Endodermal cell (in vitro differentiated cells): ENCODE data around the gene DYNLRB1. TPM values are rescaled to one million over a fixed set of nuclear protein-coding genes. Genes with fewer than 3 reads are reported as not detected.

Experiments
- DNase-seq: peaks from one replicate; pipeline ENCODE4 v3.0.0-alpha.2; 2017
- H3K27ac ChIP-seq: 2 replicates; pipeline ENCODE4 v1.5.1; 2013; ENCODE audit warnings: mild to moderate bottlenecking, low read depth, low read length, moderate library complexity
- H3K27me3 ChIP-seq: 2 replicates; pipeline ENCODE4 v1.6.1; 2013; ENCODE audit warnings: mild to moderate bottlenecking, low read length, moderate library complexity; ENCODE audit not compliant: insufficient read depth, control insufficient read depth, poor library complexity, severe bottlenecking
- H3K36me3 ChIP-seq: 2 replicates; pipeline ENCODE4 v1.7.0; 2013; ENCODE audit warnings: mild to moderate bottlenecking, low read length, moderate library complexity; ENCODE audit not compliant: control insufficient read depth, insufficient read depth
- H3K4me1 ChIP-seq: one replicate; pipeline ENCODE4 v1.7.0; 2013; ENCODE audit warnings: low read length; ENCODE audit not compliant: control insufficient read depth, insufficient read depth
- H3K4me3 ChIP-seq: 2 replicates; pipeline ENCODE4 v1.5.1; 2013; ENCODE audit warnings: mild to moderate bottlenecking, low read length, moderate library complexity
- H3K9ac ChIP-seq: 2 replicates; pipeline ENCODE4 v1.6.1; 2013; ENCODE audit warnings: mild to moderate bottlenecking, low read length, moderate library complexity; ENCODE audit not compliant: poor library complexity, severe bottlenecking; ENCODE audit errors: extremely low read depth
- H3K9me3 ChIP-seq: 2 replicates; pipeline ENCODE4 v1.6.1; 2013; ENCODE audit warnings: mild to moderate bottlenecking, low read length, moderate library complexity; ENCODE audit not compliant: control insufficient read depth
- H3K27ac Mint-ChIP-seq: 2 replicates; pipeline ENCODE4 v1.8.0; 2020; ENCODE audit warnings: mixed read lengths
- H3K27me3 Mint-ChIP-seq: 2 replicates; pipeline ENCODE4 v1.8.0; 2021; ENCODE audit warnings: mild to moderate bottlenecking, mixed read lengths; ENCODE audit not compliant: insufficient read depth
- H3K36me3 Mint-ChIP-seq: 2 replicates; pipeline ENCODE4 v1.8.0; 2020; ENCODE audit warnings: low read depth, mixed read lengths
- H3K4me1 Mint-ChIP-seq: 2 replicates; pipeline ENCODE4 v1.8.0; 2020; ENCODE audit warnings: mixed read lengths
- H3K4me3 Mint-ChIP-seq: 2 replicates; pipeline ENCODE4 v1.8.0; 2020; ENCODE audit warnings: mild to moderate bottlenecking, moderate library complexity, mixed read lengths
- H3K9me3 Mint-ChIP-seq: 2 replicates; pipeline ENCODE4 v1.8.0; 2020; ENCODE audit warnings: mild to moderate bottlenecking, mixed read lengths
- CTCF ChIP-seq: fragments of 200-600 bp; sonication (generic); conservative IDR thresholded peaks from 2 replicates; pipeline ENCODE4 v1.5.0; 2021; ENCODE audit warnings: antibody characterized with exemption, mild to moderate bottlenecking
- WGBS, 2 experiments: methylation state at CpG; one replicate each; pipeline versions ENCODE4 v1.1.5 to v1.1.7; 2013; ENCODE audit warnings: missing lambda C conversion rate in 2 of 2, mixed read lengths in 1 of 2; ENCODE audit not compliant: insufficient coverage in 1 of 2, insufficient read length in 1 of 2; 5-methylcytosine and 5-hydroxymethylcytosine counted together
- total RNA-seq, 2 donors: library from RNA; stranded (reverse); fragmentation: NEBNext Ultra II Directional in 1 of 2; extraction: Animal tissue kit (Norgen Biotek cat#: 25700) in 1 of 2; gene quantifications; 2 replicates in 1 of 2; 3 replicates in 1 of 2; pipeline ENCODE4 v1.2.1, GENCODE V29; 2021

DYNLRB1 gene
- total RNA-seq, 2 donors from 2014 or later: 194 to 213 TPM

- Histone ChIP-seq H3K27me3 (no peaks in the 10 kb centered on the region), H3K27ac (no peak overlapping the region), H3K4me1 (no peaks in the 10 kb centered on the region), H3K36me3 (peaks cover 5% of the 10 kb centered on the region), H3K9ac (no peak overlapping the region), H3K9me3 (no peaks in the 10 kb centered on the region), H3K4me3 (no peak overlapping the region)
- no peaks in the 10 kb centered on the region for H3K9me3 Mint-ChIP-seq
- no peak overlapping the region for H3K27ac Mint-ChIP-seq
- no peak overlapping the region for H3K4me3 Mint-ChIP-seq
- TF ChIP-seq CTCF: no peak
- no peak for DNase-seq
- peaks cover 4% of the 10 kb centered on the region for H3K4me1 Mint-ChIP-seq
- H3K36me3 Mint-ChIP-seq: peaks cover 23% of the 10 kb centered on the region
- no peaks in the 10 kb centered on the region for H3K27me3 Mint-ChIP-seq
- 80 to 89% methylated on average over 2 to 4 of the region's 4 CpGs for WGBS, 2 experiments
Measured at GRCh38 chr20:34575756-34576155, 59.5 kb downstream of the DYNLRB1 start.

GRCh38 chr20:34577061-34577460 is 60.8 kb downstream of the DYNLRB1 start:
- H3K27me3 Mint-ChIP-seq: no peaks in the 10 kb centered on the region
- H3K9me3 Mint-ChIP-seq: no peaks in the 10 kb centered on the region
- Histone ChIP-seq H3K27me3 (no peaks in the 10 kb centered on the region), H3K36me3 (peaks cover 12% of the 10 kb centered on the region), H3K4me1 (no peaks in the 10 kb centered on the region), H3K9ac (no peak overlapping the region), H3K9me3 (no peaks in the 10 kb centered on the region), H3K4me3 (no peak overlapping the region), H3K27ac (no peak overlapping the region)
- no peak for TF ChIP-seq CTCF
- no peak overlapping the region for H3K4me3 Mint-ChIP-seq
- H3K4me1 Mint-ChIP-seq: no peaks in the 10 kb centered on the region
- 93% methylated on average over 4 of the region's 4 CpGs for WGBS, 2 experiments
- H3K27ac Mint-ChIP-seq: no peak overlapping the region
- no peak for DNase-seq
- peaks cover 26% of the 10 kb centered on the region for H3K36me3 Mint-ChIP-seq

GRCh38 chr20:34578025-34578424 is 61.8 kb downstream of the DYNLRB1 start:
- Mint-ChIP-seq H3K4me1 (no peaks in the 10 kb centered on the region), H3K27me3 (no peaks in the 10 kb centered on the region), H3K36me3 (peaks cover 28% of the 10 kb centered on the region), H3K27ac (no peak overlapping the region), H3K9me3 (no peaks in the 10 kb centered on the region), H3K4me3 (no peak overlapping the region)
- H3K9me3 ChIP-seq: no peaks in the 10 kb centered on the region
- H3K4me3 ChIP-seq: no peak overlapping the region
- no peak overlapping the region for H3K9ac ChIP-seq
- H3K27ac ChIP-seq: no peak overlapping the region
- WGBS, 2 experiments: 95 to 100% methylated on average over 1 to 2 of the region's 2 CpGs
- TF ChIP-seq CTCF: no peak
- no peaks in the 10 kb centered on the region for H3K4me1 ChIP-seq
- peaks cover 12% of the 10 kb centered on the region for H3K36me3 ChIP-seq
- DNase-seq: no peak
- no peaks in the 10 kb centered on the region for H3K27me3 ChIP-seq
